ENCODE measurements around the gene GOLGB1. TPM values are rescaled to one million over a fixed set of nuclear protein-coding genes. Genes with fewer than 3 reads are reported as not detected.

The GOLGB1 gene, protein sequence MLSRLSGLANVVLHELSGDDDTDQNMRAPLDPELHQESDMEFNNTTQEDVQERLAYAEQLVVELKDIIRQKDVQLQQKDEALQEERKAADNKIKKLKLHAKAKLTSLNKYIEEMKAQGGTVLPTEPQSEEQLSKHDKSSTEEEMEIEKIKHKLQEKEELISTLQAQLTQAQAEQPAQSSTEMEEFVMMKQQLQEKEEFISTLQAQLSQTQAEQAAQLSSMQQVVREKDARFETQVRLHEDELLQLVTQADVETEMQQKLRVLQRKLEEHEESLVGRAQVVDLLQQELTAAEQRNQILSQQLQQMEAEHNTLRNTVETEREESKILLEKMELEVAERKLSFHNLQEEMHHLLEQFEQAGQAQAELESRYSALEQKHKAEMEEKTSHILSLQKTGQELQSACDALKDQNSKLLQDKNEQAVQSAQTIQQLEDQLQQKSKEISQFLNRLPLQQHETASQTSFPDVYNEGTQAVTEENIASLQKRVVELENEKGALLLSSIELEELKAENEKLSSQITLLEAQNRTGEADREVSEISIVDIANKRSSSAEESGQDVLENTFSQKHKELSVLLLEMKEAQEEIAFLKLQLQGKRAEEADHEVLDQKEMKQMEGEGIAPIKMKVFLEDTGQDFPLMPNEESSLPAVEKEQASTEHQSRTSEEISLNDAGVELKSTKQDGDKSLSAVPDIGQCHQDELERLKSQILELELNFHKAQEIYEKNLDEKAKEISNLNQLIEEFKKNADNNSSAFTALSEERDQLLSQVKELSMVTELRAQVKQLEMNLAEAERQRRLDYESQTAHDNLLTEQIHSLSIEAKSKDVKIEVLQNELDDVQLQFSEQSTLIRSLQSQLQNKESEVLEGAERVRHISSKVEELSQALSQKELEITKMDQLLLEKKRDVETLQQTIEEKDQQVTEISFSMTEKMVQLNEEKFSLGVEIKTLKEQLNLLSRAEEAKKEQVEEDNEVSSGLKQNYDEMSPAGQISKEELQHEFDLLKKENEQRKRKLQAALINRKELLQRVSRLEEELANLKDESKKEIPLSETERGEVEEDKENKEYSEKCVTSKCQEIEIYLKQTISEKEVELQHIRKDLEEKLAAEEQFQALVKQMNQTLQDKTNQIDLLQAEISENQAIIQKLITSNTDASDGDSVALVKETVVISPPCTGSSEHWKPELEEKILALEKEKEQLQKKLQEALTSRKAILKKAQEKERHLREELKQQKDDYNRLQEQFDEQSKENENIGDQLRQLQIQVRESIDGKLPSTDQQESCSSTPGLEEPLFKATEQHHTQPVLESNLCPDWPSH (N-terminal part only)
- total RNA-seq (79.7 TPM), polyA plus RNA-seq (ENCODE audit: insufficient read depth, low read depth, low replicate concordance) (26.8 TPM)
- long read RNA-seq, donor 1: 0 reads
- long read RNA-seq, donor 2, partial matches to known transcripts: 15 of 16 reads
- long read RNA-seq, donor 2, other reads (novel, unspliced or antisense): 0 of 16 reads
- long read RNA-seq, donor 3, partial matches to known transcripts: 24 of 24 reads
- long read RNA-seq, donor 3, other reads (novel, unspliced or antisense): 0 of 24 reads
- long read RNA-seq, donor 4, partial matches to known transcripts: 16 of 17 reads
- long read RNA-seq, donor 4, other reads (novel, unspliced or antisense): 0 of 17 reads
- long read RNA-seq, donor 5: 0 reads
- long read RNA-seq, donor 6: 0 reads
- long read RNA-seq, donor 7, full-length matches to known transcripts: 8 of 91 reads
- long read RNA-seq, donor 7, partial matches to known transcripts: 51 of 91 reads
- long read RNA-seq, donor 7, other reads (novel, unspliced or antisense): 32 of 91 reads
- long read RNA-seq, donor 8: 0 reads
- long read RNA-seq, donor 9, partial matches to known transcripts: 7 of 7 reads
- long read RNA-seq, donor 9, other reads (novel, unspliced or antisense): 0 of 7 reads
- long read RNA-seq, donor 10, partial matches to known transcripts: 23 of 24 reads
- long read RNA-seq, donor 10, other reads (novel, unspliced or antisense): 0 of 24 reads

DNA sequence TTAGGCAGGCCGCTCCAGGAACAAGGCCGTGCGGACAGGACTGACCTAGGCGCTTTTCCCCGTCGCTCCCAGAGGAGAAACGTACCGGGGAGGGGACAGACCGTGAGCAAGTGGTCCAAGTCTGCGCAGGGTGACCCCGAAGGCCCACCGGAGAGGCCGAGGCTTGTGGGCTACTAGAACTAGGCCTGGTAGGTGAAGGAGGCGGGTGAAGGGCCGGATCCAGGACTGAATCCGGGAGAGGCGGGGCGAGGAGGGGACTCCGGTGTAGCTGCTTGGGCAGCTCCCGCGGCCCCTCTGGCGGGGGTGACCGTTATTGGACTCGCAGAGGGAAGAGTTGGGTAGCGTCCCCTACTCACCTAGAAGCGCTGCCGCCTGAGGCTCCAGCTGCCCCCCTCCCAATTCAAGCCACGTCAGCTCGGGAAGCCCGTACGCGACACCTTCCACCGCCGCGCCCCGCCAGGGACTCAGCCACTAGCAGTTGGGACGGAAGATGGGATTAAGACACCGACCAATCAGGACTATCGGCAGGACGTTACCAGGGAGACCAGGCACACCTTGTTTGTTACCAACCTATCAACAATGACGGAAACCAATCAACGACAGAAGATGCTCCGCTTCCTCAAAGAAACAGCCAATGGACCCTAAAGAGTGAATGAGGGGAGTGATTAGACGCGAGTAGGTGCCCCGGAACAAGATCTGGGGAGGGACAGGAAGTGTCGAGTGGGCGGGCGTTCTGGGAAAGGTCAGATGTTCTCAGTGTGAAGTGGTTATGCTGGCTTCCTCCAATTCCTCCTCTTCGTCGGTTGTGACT, at the start of gene GOLGB1:
TSS of gene GOLGB1 (minus strand) at position 466 of the 811 bp plus-strand sequence. CDS start 18,770 bp downstream, outside the sequence.
- Histone ChIP-seq H3K36me3 (ENCODE audit: control insufficient read depth in 2 of 3, insufficient read depth in 3 of 3, low read length in 3 of 3) (no peaks in the 10 kb centered on the region), H3K9ac (ENCODE audit: low read length in 3 of 3) (peak within 1 kb of the TSS; percentile 57 to 83 (median 75)), H3K27me3 (ENCODE audit: control insufficient read depth, insufficient read depth, low read length) (peaks cover 2% of the 10 kb centered on the region), H3K27ac (ENCODE audit: low read depth in 2 of 2, low read length in 2 of 2) (peak within 1 kb of the TSS; percentile 89 to 96), H3K4me1 (ENCODE audit: control insufficient read depth in 2 of 3, insufficient read depth in 2 of 3, low read depth in 1 of 3, low read length in 3 of 3) (peaks cover 4 to 13% (median 9%) of the 10 kb centered on the region in 3 donors), H3K9me3 (ENCODE audit: control insufficient read depth in 2 of 3, insufficient read depth in 1 of 3, low read length in 3 of 3) (no peaks in the 10 kb centered on the region), H3K4me3 (ENCODE audit: low read length in 3 of 3) (peak within 1 kb of the TSS; percentile 80 to 93 (median 92))
- peak; percentile 99 for FAIRE-seq
- TF ChIP-seq, protein P1, sequence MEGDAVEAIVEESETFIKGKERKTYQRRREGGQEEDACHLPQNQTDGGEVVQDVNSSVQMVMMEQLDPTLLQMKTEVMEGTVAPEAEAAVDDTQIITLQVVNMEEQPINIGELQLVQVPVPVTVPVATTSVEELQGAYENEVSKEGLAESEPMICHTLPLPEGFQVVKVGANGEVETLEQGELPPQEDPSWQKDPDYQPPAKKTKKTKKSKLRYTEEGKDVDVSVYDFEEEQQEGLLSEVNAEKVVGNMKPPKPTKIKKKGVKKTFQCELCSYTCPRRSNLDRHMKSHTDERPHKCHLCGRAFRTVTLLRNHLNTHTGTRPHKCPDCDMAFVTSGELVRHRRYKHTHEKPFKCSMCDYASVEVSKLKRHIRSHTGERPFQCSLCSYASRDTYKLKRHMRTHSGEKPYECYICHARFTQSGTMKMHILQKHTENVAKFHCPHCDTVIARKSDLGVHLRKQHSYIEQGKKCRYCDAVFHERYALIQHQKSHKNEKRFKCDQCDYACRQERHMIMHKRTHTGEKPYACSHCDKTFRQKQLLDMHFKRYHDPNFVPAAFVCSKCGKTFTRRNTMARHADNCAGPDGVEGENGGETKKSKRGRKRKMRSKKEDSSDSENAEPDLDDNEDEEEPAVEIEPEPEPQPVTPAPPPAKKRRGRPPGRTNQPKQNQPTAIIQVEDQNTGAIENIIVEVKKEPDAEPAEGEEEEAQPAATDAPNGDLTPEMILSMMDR (IDR thresholded peaks at IDR 0.05; ENCODE audit: borderline replicate concordance, extremely low read depth, insufficient read depth): no peak
- intact Hi-C loops (cut with DNase I): no loop called here
- peak; percentile 96 to 100 (median 97) for DNase-seq

DNA sequence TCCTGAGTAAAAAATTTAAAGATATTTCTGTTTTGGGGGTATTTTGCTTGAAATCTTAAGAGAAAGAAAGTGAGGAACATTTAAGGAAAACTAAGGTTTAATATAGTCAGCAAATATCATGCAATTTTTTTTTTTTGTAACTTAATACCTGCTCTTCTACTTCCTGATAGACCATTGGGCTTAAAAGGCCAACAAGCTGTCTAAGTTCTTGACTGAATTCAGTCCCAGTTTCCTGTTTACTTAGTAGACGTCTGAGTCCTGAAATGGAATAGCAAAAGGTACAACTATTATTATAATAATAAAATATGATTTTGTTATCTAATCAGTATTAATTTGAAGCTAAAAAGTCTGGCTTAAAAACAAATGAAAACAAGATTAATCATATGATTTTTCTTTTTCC, 47.4 kb upstream of the GOLGB1 start:
- intact Hi-C loops (cut with DNase I): no loop called here
- TF ChIP-seq, protein P1 (IDR thresholded peaks at IDR 0.05; ENCODE audit: borderline replicate concordance, extremely low read depth, insufficient read depth): no peak
- Histone ChIP-seq H3K9me3 (ENCODE audit: control insufficient read depth in 2 of 3, insufficient read depth in 1 of 3, low read length in 3 of 3) (no peaks in the 10 kb centered on the region), H3K27ac (ENCODE audit: low read depth in 2 of 2, low read length in 2 of 2) (no peak overlapping the region), H3K4me3 (ENCODE audit: low read length in 3 of 3) (no peak overlapping the region), H3K36me3 (ENCODE audit: control insufficient read depth in 2 of 3, insufficient read depth in 3 of 3, low read length in 3 of 3) (peaks cover 0 to 3% (median 0%) of the 10 kb centered on the region in 3 donors), H3K9ac (ENCODE audit: low read length in 3 of 3) (no peak overlapping the region), H3K4me1 (ENCODE audit: control insufficient read depth in 2 of 3, insufficient read depth in 2 of 3, low read depth in 1 of 3, low read length in 3 of 3) (no peaks in the 10 kb centered on the region), H3K27me3 (ENCODE audit: control insufficient read depth, insufficient read depth, low read length) (no peaks in the 10 kb centered on the region)
- DNase-seq (no peak), FAIRE-seq (no peak)

Measured in kidney (tissue), 22 donors.